Activated T-helper 1 cell treated with anti-CD3 and anti-CD28 coated beads, Interleukin-12 subunit alpha, Interleukin-12 subunit beta, Interleukin-2, Interleukin-4 antibody, amounts not matched to agents 30 ng/mL and 10 ng/mL and 1 ng/mL, durations not matched to agents 14 hours and 24 hours and 36 hours (primary cell): Measurements from ENCODE around the gene GPSM1. TPM values are rescaled to one million over a fixed set of nuclear protein-coding genes. Genes with fewer than 3 reads are reported as not detected.
A peak's percentile ranks its signal among the peaks of the same experiment; 100 is the strongest.
"Not testable (repeated sequence)": the region's sequence is repeated elsewhere in the genome, so short reads cannot be mapped to it uniquely, and the experiment has no call there.

Experiments
- DNase-seq: peaks from one replicate; pipeline ENCODE4 v3.0.0; 2021; ENCODE audit warnings: low spot score
- H3K27ac Mint-ChIP-seq: one replicate; pipeline ENCODE4 v1.8.0; 2021; ENCODE audit warnings: mild to moderate bottlenecking, mixed read lengths
- H3K27me3 Mint-ChIP-seq: one replicate; pipeline ENCODE4 v1.8.0; 2022; ENCODE audit warnings: mild to moderate bottlenecking, moderate library complexity, mixed read lengths; ENCODE audit not compliant: insufficient read depth
- H3K36me3 Mint-ChIP-seq: one replicate; pipeline ENCODE4 v1.8.0; 2021; ENCODE audit warnings: low read depth, mixed read lengths
- H3K4me1 Mint-ChIP-seq: one replicate; pipeline ENCODE4 v1.8.0; 2021; ENCODE audit warnings: low read depth, mixed read lengths
- H3K4me3 Mint-ChIP-seq: one replicate; pipeline ENCODE4 v1.8.0; 2021; ENCODE audit warnings: mild to moderate bottlenecking, moderate library complexity, mixed read lengths
- H3K9me3 Mint-ChIP-seq: one replicate; pipeline ENCODE4 v1.8.0; 2021; ENCODE audit warnings: mixed read lengths
- intact Hi-C: fragments of 100-400 bp; cut with micrococcal nuclease; formaldehyde crosslinking; loops from one replicate; pipeline ENCODE4 v1.15.1; 2024
- total RNA-seq: library from RNA; stranded (reverse); gene quantifications from 2 replicates; pipeline ENCODE4 v1.2.3, GENCODE V29; 2022

Gene GPSM1
- total RNA-seq, 1 donor from 2014 or later, result 19.1 TPM

GRCh38 chr9:136319244-136319643 lies 8.1 kb upstream of the GPSM1 start:
- peaks cover 20% of the 10 kb centered on the region for H3K9me3 Mint-ChIP-seq

GRCh38 chr9:136319955-136320354 lies 7.4 kb upstream of the GPSM1 start:
- H3K36me3 Mint-ChIP-seq, DNase-seq, H3K4me3 Mint-ChIP-seq, H3K27me3 Mint-ChIP-seq, H3K4me1 Mint-ChIP-seq, H3K27ac Mint-ChIP-seq, intact Hi-C loops: not testable (repeated sequence)
- H3K9me3 Mint-ChIP-seq, result peaks cover 13% of the 10 kb centered on the region

More at GRCh38 chr9:136319244-136319643, 8.1 kb upstream of the GPSM1 start:
- H3K36me3 Mint-ChIP-seq, DNase-seq, intact Hi-C loops, H3K4me1 Mint-ChIP-seq, H3K4me3 Mint-ChIP-seq, H3K27ac Mint-ChIP-seq: not testable (repeated sequence)
- H3K27me3 Mint-ChIP-seq, result peaks cover 11% of the 10 kb centered on the region

GRCh38 chr9:136320972-136321371 lies 6.4 kb upstream of the GPSM1 start:
- H3K9me3 Mint-ChIP-seq, H3K27ac Mint-ChIP-seq, H3K4me3 Mint-ChIP-seq, DNase-seq, H3K36me3 Mint-ChIP-seq, H3K27me3 Mint-ChIP-seq, intact Hi-C loops, H3K4me1 Mint-ChIP-seq: not testable (repeated sequence)

- no peak overlapping the region for H3K27ac Mint-ChIP-seq
- peaks cover 9% of the 10 kb centered on the region for H3K27me3 Mint-ChIP-seq
- H3K9me3 Mint-ChIP-seq, result no peaks in the 10 kb centered on the region
- H3K4me1 Mint-ChIP-seq, result no peaks in the 10 kb centered on the region
- intact Hi-C loops, result no loop called here
- H3K4me3 Mint-ChIP-seq, result no peak overlapping the region
- H3K36me3 Mint-ChIP-seq, result no peaks in the 10 kb centered on the region
- DNase-seq, result no peak
Observed at GRCh38 chr9:136321561-136321960, 5.8 kb upstream of the GPSM1 start.

GRCh38 chr9:136322756-136323330 lies 4.5 kb upstream of the GPSM1 start:
- no peaks in the 10 kb centered on the region for H3K36me3 Mint-ChIP-seq
- no peak overlapping the region for H3K27ac Mint-ChIP-seq
- H3K9me3 Mint-ChIP-seq, result no peaks in the 10 kb centered on the region
- peaks cover 7% of the 10 kb centered on the region for H3K27me3 Mint-ChIP-seq
- H3K4me3 Mint-ChIP-seq, result no peak overlapping the region
- DNase-seq, result no peak
- H3K4me1 Mint-ChIP-seq, result no peaks in the 10 kb centered on the region
- intact Hi-C loops, result no loop called here

- Mint-ChIP-seq H3K27ac (no peak overlapping the region), H3K4me1 (no peaks in the 10 kb centered on the region), H3K9me3 (no peaks in the 10 kb centered on the region), H3K27me3 (peaks cover 7% of the 10 kb centered on the region), H3K4me3 (no peak overlapping the region), H3K36me3 (no peaks in the 10 kb centered on the region)
- intact Hi-C loops, result no loop called here
- DNase-seq, result no peak
Observed at GRCh38 chr9:136323371-136323789, 4.0 kb upstream of the GPSM1 start.

- H3K4me3 Mint-ChIP-seq, result no peak overlapping the region
- no peaks in the 10 kb centered on the region for H3K4me1 Mint-ChIP-seq
- no peaks in the 10 kb centered on the region for H3K36me3 Mint-ChIP-seq
- intact Hi-C loops, result no loop called here
- H3K27ac Mint-ChIP-seq, result no peak overlapping the region
- peaks cover 7% of the 10 kb centered on the region for H3K27me3 Mint-ChIP-seq
- no peaks in the 10 kb centered on the region for H3K9me3 Mint-ChIP-seq
- DNase-seq, result no peak
Observed at GRCh38 chr9:136324501-136325300, 2.6 kb upstream of the GPSM1 start.

- intact Hi-C loops, result no loop called here
- Mint-ChIP-seq H3K9me3 (no peaks in the 10 kb centered on the region), H3K4me1 (no peaks in the 10 kb centered on the region), H3K36me3 (no peaks in the 10 kb centered on the region), H3K27me3 (peaks cover 7% of the 10 kb centered on the region), H3K4me3 (no peak overlapping the region), H3K27ac (no peak overlapping the region)
- no peak for DNase-seq
Observed at GRCh38 chr9:136325358-136325757, 2.0 kb upstream of the GPSM1 start.

- no peaks in the 10 kb centered on the region for H3K9me3 Mint-ChIP-seq
- H3K4me3 Mint-ChIP-seq, result no peak overlapping the region
- H3K27me3 Mint-ChIP-seq, result peaks cover 3% of the 10 kb centered on the region
- no peaks in the 10 kb centered on the region for H3K4me1 Mint-ChIP-seq
- intact Hi-C loops, result no loop called here
- no peak for DNase-seq
- H3K27ac Mint-ChIP-seq, result no peak overlapping the region
- no peaks in the 10 kb centered on the region for H3K36me3 Mint-ChIP-seq
Observed at GRCh38 chr9:136326061-136326760, 1.1 kb upstream of the GPSM1 start.

- no peaks in the 10 kb centered on the region for H3K4me1 Mint-ChIP-seq
- H3K27me3 Mint-ChIP-seq, result peaks cover 3% of the 10 kb centered on the region
- intact Hi-C loops, result no loop called here
- DNase-seq, result no peak
- no peak overlapping the region for H3K27ac Mint-ChIP-seq
- peak overlapping the region; percentile 61 for H3K4me3 Mint-ChIP-seq
- no peaks in the 10 kb centered on the region for H3K36me3 Mint-ChIP-seq
- no peaks in the 10 kb centered on the region for H3K9me3 Mint-ChIP-seq
Observed at GRCh38 chr9:136326761-136327303, 507 bp upstream of the GPSM1 start.

- Mint-ChIP-seq H3K4me1 (no peaks in the 10 kb centered on the region), H3K4me3 (peak overlapping the region; percentile 61), H3K27ac (no peak overlapping the region), H3K36me3 (no peaks in the 10 kb centered on the region), H3K9me3 (no peaks in the 10 kb centered on the region), H3K27me3 (no peaks in the 10 kb centered on the region)
- intact Hi-C loops, result no loop called here
- DNase-seq, result no peak
Observed at GRCh38 chr9:136328011-136328621, 777 bp downstream of the GPSM1 start.

GRCh38 chr9:136328622-136329041 lies 1.3 kb downstream of the GPSM1 start:
- Mint-ChIP-seq H3K4me3 (peak overlapping the region; percentile 61), H3K4me1 (no peaks in the 10 kb centered on the region), H3K36me3 (no peaks in the 10 kb centered on the region), H3K27ac (no peak overlapping the region), H3K9me3 (no peaks in the 10 kb centered on the region), H3K27me3 (no peaks in the 10 kb centered on the region)
- DNase-seq, result no peak
- intact Hi-C loops, result no loop called here
